ENCODE measurements around the gene SLC8B1. TPM values are rescaled to one million over a fixed set of nuclear protein-coding genes. Genes with fewer than 3 reads are reported as not detected.

SLC8B1 gene
- polyA plus RNA-seq, 1 donor (not counting 4 experiments of a cell fraction or from before 2014, with no cell fraction given): 8.0 TPM

GRCh38 chr12:113302466-113302865, 32.4 kb downstream of the SLC8B1 start:
- Histone ChIP-seq H4K20me1 (ENCODE audit: control insufficient read depth, extremely low read depth, insufficient read depth, low read length) (no peaks in the 10 kb centered on the region), H3K79me2 (ENCODE audit: control insufficient read depth, insufficient read depth, low read length) (no peaks in the 10 kb centered on the region), H3K4me1 (ENCODE audit: control insufficient read depth, extremely low read depth, insufficient read depth, low read length) (peaks cover 14% of the 10 kb centered on the region), H3K9me1 (ENCODE audit: control insufficient read depth, extremely low read depth, insufficient read depth, low read length) (peaks cover 2% of the 10 kb centered on the region), H3K27me3 (ENCODE audit: control insufficient read depth, extremely low read depth, insufficient read depth, low read length) (no peaks in the 10 kb centered on the region), H3K4me2 (ENCODE audit: control insufficient read depth, extremely low read depth, insufficient read depth, low read depth, low read length) (no peak overlapping the region), H3K36me3 (ENCODE audit: control insufficient read depth in 2 of 2, extremely low read depth in 1 of 2, insufficient read depth in 2 of 2, low read length in 2 of 2) (peaks cover 5 to 9% of the 10 kb centered on the region in 2 experiments), H3K9ac (ENCODE audit: control insufficient read depth, extremely low read depth, insufficient read depth, low read length) (no peak overlapping the region), H3K9me3 (ENCODE audit: control insufficient read depth, low read depth, low read length) (no peaks in the 10 kb centered on the region), H2AFZ (ENCODE audit: control insufficient read depth, low read length) (no peak overlapping the region), H3K4me3 (ENCODE audit: control insufficient read depth in 2 of 3, extremely low read depth in 1 of 3, insufficient read depth in 2 of 3, low read depth in 1 of 3, low read length in 3 of 3) (no peak overlapping the region), H3K27ac (ENCODE audit: control insufficient read depth, insufficient read depth, low read length) (no peak overlapping the region)
- no peak for DNase-seq (ENCODE audit: low read depth, low spot score)
- FAIRE-seq: no peak
- dilution Hi-C loops (cut with MboI; ENCODE audit: extremely low pct_ligation_motif_present, low sequenced_read_pairs): no loop called here
- TF ChIP-seq EZH2 (IDR thresholded peaks at IDR 0.05; ENCODE audit: low read length) (no peak), CTCF (optimal IDR thresholded peaks at IDR 0.05 in 1 of 3, IDR thresholded peaks at IDR 0.05 in 1 of 3, conservative IDR thresholded peaks at IDR 0.05 in 1 of 3; ENCODE audit: extremely low read depth in 1 of 3, insufficient read depth in 2 of 3, low read length in 3 of 3) (no peak)

DNA sequence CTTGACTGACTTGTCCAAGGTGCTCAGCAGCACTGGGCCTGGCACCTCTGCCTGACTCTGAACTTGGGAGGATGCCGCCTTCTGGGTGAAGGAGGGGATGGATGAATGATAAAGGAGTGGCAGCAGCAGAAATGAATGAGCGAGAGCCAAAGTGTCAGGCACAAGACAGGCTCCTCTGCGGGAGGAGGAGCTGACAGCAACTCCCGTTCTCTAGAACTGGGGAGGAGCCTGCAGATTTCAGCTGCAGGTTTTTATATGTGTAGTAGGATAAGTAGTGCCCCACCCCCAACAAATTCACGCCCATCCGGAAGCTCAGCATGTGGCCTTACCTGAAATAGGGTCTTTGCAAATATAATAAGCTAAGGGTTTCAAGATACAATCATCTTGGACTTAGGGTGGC, 33.1 kb downstream of the SLC8B1 start:
- H3K9ac ChIP-seq (ENCODE audit: control insufficient read depth, extremely low read depth, insufficient read depth, low read length): no peak overlapping the region
- peaks cover 14% of the 10 kb centered on the region for H3K4me1 ChIP-seq (ENCODE audit: control insufficient read depth, extremely low read depth, insufficient read depth, low read length)
- H3K79me2 ChIP-seq (ENCODE audit: control insufficient read depth, insufficient read depth, low read length): no peaks in the 10 kb centered on the region
- no peak overlapping the region for H3K4me2 ChIP-seq (ENCODE audit: control insufficient read depth, extremely low read depth, insufficient read depth, low read depth, low read length)
- H3K9me1 ChIP-seq (ENCODE audit: control insufficient read depth, extremely low read depth, insufficient read depth, low read length): peaks cover 2% of the 10 kb centered on the region
- H3K4me3 ChIP-seq (ENCODE audit: control insufficient read depth in 2 of 3, extremely low read depth in 1 of 3, insufficient read depth in 2 of 3, low read depth in 1 of 3, low read length in 3 of 3): no peak overlapping the region
- H3K27me3 ChIP-seq (ENCODE audit: control insufficient read depth, extremely low read depth, insufficient read depth, low read length): no peaks in the 10 kb centered on the region
- FAIRE-seq (no peak), DNase-seq (ENCODE audit: low read depth, low spot score) (no peak)
- no peak overlapping the region for H3K27ac ChIP-seq (ENCODE audit: control insufficient read depth, insufficient read depth, low read length)
- H4K20me1 ChIP-seq (ENCODE audit: control insufficient read depth, extremely low read depth, insufficient read depth, low read length): no peaks in the 10 kb centered on the region
- no peak overlapping the region for H2AFZ ChIP-seq (ENCODE audit: control insufficient read depth, low read length)
- no peaks in the 10 kb centered on the region for H3K9me3 ChIP-seq (ENCODE audit: control insufficient read depth, low read depth, low read length)
- TF ChIP-seq CTCF (optimal IDR thresholded peaks at IDR 0.05 in 1 of 3, IDR thresholded peaks at IDR 0.05 in 1 of 3, conservative IDR thresholded peaks at IDR 0.05 in 1 of 3; ENCODE audit: extremely low read depth in 1 of 3, insufficient read depth in 2 of 3, low read length in 3 of 3) (no peak), EZH2 (IDR thresholded peaks at IDR 0.05; ENCODE audit: low read length) (no peak)
- peaks cover 5 to 8% of the 10 kb centered on the region in 2 experiments for H3K36me3 ChIP-seq (ENCODE audit: control insufficient read depth in 2 of 2, extremely low read depth in 1 of 2, insufficient read depth in 2 of 2, low read length in 2 of 2)
- dilution Hi-C loops (cut with MboI; ENCODE audit: extremely low pct_ligation_motif_present, low sequenced_read_pairs): no loop called here

Data from keratinocyte (primary cell).